SK-N-SH (cell line): ENCODE measurements around the gene TUBA1A. TPM values are rescaled to one million over a fixed set of nuclear protein-coding genes. Genes with fewer than 3 reads are reported as not detected.

ENCODE experiments used
- CTCF ChIA-PET: fragments of 300-600, 350-600 bp; formaldehyde crosslinking; extraction: SDS; loops from one replicate; lab custom pipeline; 2021; lab: Yijun Ruan, JAX
- POLR2A ChIA-PET: fragments of 350-600 bp; sonication (Branson Sonifier 250); formaldehyde crosslinking; extraction: SDS; loops from one replicate; lab custom pipeline; 2020; ENCODE audit warnings: antibody characterized with exemption, inconsistent platforms; lab: Yijun Ruan, JAX
- DNase-seq: peaks from one replicate; pipeline ENCODE4 v3.0.0; 2012
- H2AFZ ChIP-seq: fragments of 200-600 bp; sonication (generic); 2 replicates; pipeline ENCODE4 v1.8.1; 2016; ENCODE audit warnings: antibody characterized with exemption, mild to moderate bottlenecking, low read depth
- H3F3A ChIP-seq: fragments of 200-600 bp; sonication (generic); replicated peaks from 2 replicates; pipeline ENCODE3; 2016; ENCODE audit warnings: antibody characterized with exemption, mild to moderate bottlenecking; ENCODE audit not compliant: insufficient read depth
- H3K27ac ChIP-seq, 2 experiments: fragments of 200-500 bp in 1 of 2; fragments of 200-600 bp in 1 of 2; sonication (Bioruptor generic) in 1 of 2; sonication (generic), shearing (Covaris generic) in 1 of 2; 2 replicates each; pipeline versions ENCODE4 v1.5.1 to v1.6.1; 2014 to 2016; ENCODE audit warnings: low read depth in 2 of 2, inconsistent platforms in 1 of 2, low read length in 1 of 2, mild to moderate bottlenecking in 1 of 2, mixed read lengths in 1 of 2
- H3K27me3 ChIP-seq: fragments of 200-600 bp; sonication (generic), shearing (Covaris generic); 2 replicates; pipeline ENCODE4 v1.6.1; 2016; ENCODE audit warnings: mixed run types; ENCODE audit not compliant: insufficient read depth
- H3K36me3 ChIP-seq, 2 experiments: fragments of 200-500 bp in 1 of 2; fragments of 200-600 bp in 1 of 2; sonication (Bioruptor generic) in 1 of 2; sonication (generic) in 1 of 2; replicated peaks in 1 of 2; 2 replicates each; pipeline versions ENCODE3 to v1.5.1; 2014 to 2016; ENCODE audit warnings: low read length in 1 of 2, mild to moderate bottlenecking in 1 of 2; ENCODE audit not compliant: insufficient read depth in 2 of 2, control insufficient read depth in 1 of 2
- H3K4me1 ChIP-seq, 2 experiments: fragments of 200-500 bp in 1 of 2; fragments of 200-600 bp in 1 of 2; sonication (Bioruptor generic) in 1 of 2; sonication (generic), shearing (Covaris generic) in 1 of 2; 2 replicates each; pipeline versions ENCODE4 v1.5.1 to v1.6.1; 2014 to 2016; ENCODE audit warnings: low read depth in 1 of 2, low read length in 1 of 2, mixed run types in 1 of 2; ENCODE audit not compliant: insufficient read depth in 2 of 2, control insufficient read depth in 1 of 2
- H3K4me2 ChIP-seq: fragments of 200-600 bp; sonication (generic), shearing (Covaris generic); 2 replicates; pipeline ENCODE4 v1.6.1; 2017; ENCODE audit warnings: mixed run types
- H3K4me3 ChIP-seq, 2 experiments: fragments of 200-500 bp in 1 of 2; fragments of 200-600 bp in 1 of 2; sonication (Bioruptor generic) in 1 of 2; sonication (generic), shearing (Covaris generic) in 1 of 2; 2 replicates each; pipeline versions ENCODE4 v1.5.1 to v1.8.1; 2014 to 2016; ENCODE audit warnings: low read depth in 2 of 2, inconsistent platforms in 1 of 2, low read length in 1 of 2, mild to moderate bottlenecking in 1 of 2, mixed read lengths in 1 of 2, moderate library complexity in 1 of 2
- H3K79me2 ChIP-seq: fragments of 200-600 bp; sonication (generic); 2 replicates; pipeline ENCODE4 v1.8.1; 2017; ENCODE audit warnings: mild to moderate bottlenecking; ENCODE audit not compliant: insufficient read depth
- H3K9ac ChIP-seq: fragments of 200-600 bp; sonication (generic); 2 replicates; pipeline ENCODE4 v1.6.1; 2017; ENCODE audit warnings: mixed run types
- H3K9me2 ChIP-seq: fragments of 200-600 bp; sonication (generic); 2 replicates; pipeline ENCODE4 v1.6.1; 2017; ENCODE audit warnings: mixed run types
- H3K9me3 ChIP-seq: fragments of 200-600 bp; sonication (generic); 2 replicates; pipeline ENCODE4 v1.6.1; 2017; ENCODE audit warnings: mixed run types, mild to moderate bottlenecking, moderate library complexity
- H4K20me1 ChIP-seq: fragments of 200-600 bp; sonication (generic); 2 replicates; pipeline ENCODE4 v1.6.1; 2017; ENCODE audit warnings: mild to moderate bottlenecking, mixed run types; ENCODE audit not compliant: insufficient read depth
- CHD2 ChIP-seq: fragments of 150-350 bp; IDR thresholded peaks from 2 replicates; pipeline ENCODE4 v1.6.1; 2018; ENCODE audit warnings: low read length; ENCODE audit not compliant: partially characterized antibody
- EP300 ChIP-seq, 2 experiments: IDR thresholded peaks; 2 replicates each; pipeline versions ENCODE4 v1.4.0 to v1.6.1; 2012; ENCODE audit warnings: borderline replicate concordance in 1 of 2, low read depth in 1 of 2, low read length in 1 of 2
- FOXM1 ChIP-seq: IDR thresholded peaks from 2 replicates; pipeline ENCODE4 v1.4.0; 2012; ENCODE audit warnings: low read depth, mild to moderate bottlenecking
- IRF3 ChIP-seq: fragments of 150-350 bp; IDR thresholded peaks from 2 replicates; pipeline ENCODE4 v1.6.1; 2016; ENCODE audit warnings: mild to moderate bottlenecking, low read depth, low read length
- MXI1 ChIP-seq: IDR thresholded peaks from 2 replicates; pipeline ENCODE4 v1.6.1; 2012; ENCODE audit warnings: mild to moderate bottlenecking, low read depth, low read length, improper control_type of control experiment
- NFIC ChIP-seq: IDR thresholded peaks from 2 replicates; pipeline ENCODE4 v1.4.0; 2012; ENCODE audit warnings: borderline replicate concordance
- PBX3 ChIP-seq: IDR thresholded peaks from 2 replicates; pipeline ENCODE4; 2012
- REST ChIP-seq: IDR thresholded peaks from 2 replicates; pipeline ENCODE4 v1.6.1; 2012; ENCODE audit warnings: mild to moderate bottlenecking, low read depth, low read length, moderate library complexity
- RFX5 ChIP-seq: IDR thresholded peaks from 2 replicates; pipeline ENCODE4 v1.6.1; 2012; ENCODE audit warnings: mild to moderate bottlenecking, improper control_type of control experiment, low read length
- SIN3A ChIP-seq: IDR thresholded peaks from 2 replicates; pipeline ENCODE4 v1.6.1; 2012; ENCODE audit warnings: low read depth, mild to moderate bottlenecking, low read length, moderate library complexity, borderline replicate concordance
- SMC3 ChIP-seq: IDR thresholded peaks from 2 replicates; pipeline ENCODE4 v1.6.1; 2012; ENCODE audit warnings: low read depth, low read length, improper control_type of control experiment
- TCF12 ChIP-seq: IDR thresholded peaks from 2 replicates; pipeline ENCODE4 v1.4.0; 2012
- WGBS: methylation state at CpG from one replicate; pipeline ENCODE4 v1.1.6; 2017; ENCODE audit warnings: low lambda C conversion rate; 5-methylcytosine and 5-hydroxymethylcytosine counted together
- polyA plus RNA-seq, 3 experiments: library from polyadenylated mRNA; depleted of rRNA; stranded (reverse); fragments of >200 nt; gene quantifications; 2 replicates each; pipeline ENCODE4 v1.2.3, GENCODE V29; 2012

Gene TUBA1A
- polyA plus RNA-seq, 1 of the 3 experiments (the other 2 are of a cell fraction): 1,427 TPM

- TF ChIP-seq SIN3A (no peak), PBX3 (no peak), RFX5 (no peak)
Observed at GRCh38 chr12:49223122-49223521, 34.2 kb upstream of the TUBA1A start (continued).

- Histone ChIP-seq H3K4me3 (no peak overlapping the region), H3K4me1 (peaks cover 9 to 10% of the 10 kb centered on the region in 2 experiments; a peak in 2 of 4 replicates), H2AFZ (no peak overlapping the region), H3K79me2 (no peaks in the 10 kb centered on the region), H3K9me3 (no peaks in the 10 kb centered on the region), H4K20me1 (no peaks in the 10 kb centered on the region), H3K9ac (no peak overlapping the region), H3K27ac (no peak overlapping the region), H3K4me2 (no peak overlapping the region), H3K9me2 (no peaks in the 10 kb centered on the region), H3K36me3 (no peaks in the 10 kb centered on the region), H3K27me3 (no peaks in the 10 kb centered on the region), H3F3A (peaks cover 10% of the 10 kb centered on the region)
- CTCF ChIA-PET: interaction anchor here (0.6 to 5.7 kb wide), 2 partner anchors 13 to 90 kb away, joined by 3 to 44 read pairs; partner anchors contain the start of gene TUBA1B
- no peak for TF ChIP-seq RFX5
- no peak for TF ChIP-seq MXI1
- TF ChIP-seq CHD2: no peak
- no peak for TF ChIP-seq EP300 (IDR thresholded peaks at IDR 0.05; ENCODE audit: borderline replicate concordance in 1 of 2, low read depth in 1 of 2, low read length in 1 of 2)
- TF ChIP-seq TCF12: no peak
- no peak for TF ChIP-seq REST
- TF ChIP-seq NFIC: no peak
- no peak for TF ChIP-seq SMC3
- TF ChIP-seq IRF3: no peak
- TF ChIP-seq FOXM1: no peak
- no peak for DNase-seq
- 94% methylated on average over 4 of the region's 4 CpGs for WGBS
- POLR2A ChIA-PET: interaction anchor here (0.9 kb wide), 1 partner anchor 32 kb away, joined by 3 read pairs; the partner anchor contains the start of gene TUBA1A
Observed at GRCh38 chr12:49220972-49221371, 32.1 kb upstream of the TUBA1A start.
